Lower lobe of right lung (tissue), 2 donors: Measurements from ENCODE around the gene PLAC9. TPM values are rescaled to one million over a fixed set of nuclear protein-coding genes. Genes with fewer than 3 reads are reported as not detected.

ENCODE experiments used
- ATAC-seq, 2 donors: fragments of 200-7000 bp; cut with Tn5 transposase; one replicate each; pipeline ENCODE4 v1.9.1; 2020 to 2022; ENCODE audit warnings: mild to moderate bottlenecking in 2 of 2, moderate library complexity in 2 of 2
- DNase-seq: peaks from one replicate; pipeline ENCODE4 v3.0.0-alpha.2; 2020
- H3K27ac ChIP-seq: fragments of 200-600 bp; one replicate; pipeline ENCODE4 v1.8.0; 2022
- H3K27me3 ChIP-seq: fragments of 200-600 bp; one replicate; pipeline ENCODE4 v1.8.0; 2022; ENCODE audit warnings: low read depth
- H3K36me3 ChIP-seq: fragments of 200-600 bp; one replicate; pipeline ENCODE4 v1.8.0; 2022; ENCODE audit warnings: mild to moderate bottlenecking
- H3K4me1 ChIP-seq: fragments of 200-600 bp; one replicate; pipeline ENCODE4 v1.8.0; 2022
- H3K4me3 ChIP-seq: fragments of 200-600 bp; one replicate; pipeline ENCODE4 v1.8.0; 2022; ENCODE audit warnings: mild to moderate bottlenecking
- H3K9me3 ChIP-seq: fragments of 200-600 bp; one replicate; pipeline ENCODE4 v1.8.0; 2022
- CTCF ChIP-seq: fragments of 200-600 bp; IDR thresholded peaks from one replicate; pipeline ENCODE4 v1.8.0; 2022; ENCODE audit warnings: antibody characterized with exemption, mild to moderate bottlenecking
- intact Hi-C: fragments of 100-400 bp; cut with DNase I; formaldehyde crosslinking; loops from one replicate; pipeline ENCODE4 v1.11.0; 2022
- total RNA-seq: library from RNA; stranded (reverse); fragmentation: NEBNext Ultra II Directional; extraction: Animal tissue kit (Norgen Biotek cat#: 25700); gene quantifications from one replicate; pipeline ENCODE4 v1.2.1, GENCODE V29; 2021
- donor health status: DM: no; HTN: yes; CAD: no; lungs with severe emphysema.

Gene PLAC9
- total RNA-seq, 1 donor from 2014 or later = 38.0 TPM

GRCh38 chr10:80187060-80187459 lies 54.5 kb downstream of the PLAC9 start:
- intact Hi-C loops = no loop called here
- DNase-seq (no peak), ATAC-seq (no peak)
- H3K4me3 ChIP-seq = no peak overlapping the region
- peak overlapping the region; percentile 61 for H3K27ac ChIP-seq
- H3K9me3 ChIP-seq = no peaks in the 10 kb centered on the region
- H3K27me3 ChIP-seq = no peaks in the 10 kb centered on the region
- peaks cover 95% of the 10 kb centered on the region for H3K4me1 ChIP-seq
- TF ChIP-seq CTCF = no peak
- H3K36me3 ChIP-seq = peaks cover 4% of the 10 kb centered on the region

- Histone ChIP-seq H3K36me3 (peaks cover 4% of the 10 kb centered on the region), H3K27me3 (no peaks in the 10 kb centered on the region), H3K4me1 (peaks cover 96% of the 10 kb centered on the region), H3K9me3 (no peaks in the 10 kb centered on the region), H3K27ac (peak overlapping the region; percentile 61), H3K4me3 (peak overlapping the region; percentile 12)
- intact Hi-C loops = no loop called here
- DNase-seq (peak; percentile 72), ATAC-seq (peak; percentile 64 to 67)
- no peak for TF ChIP-seq CTCF
Observed at GRCh38 chr10:80187465-80188409, 55.2 kb downstream of the PLAC9 start.

GRCh38 chr10:80188713-80189112 lies 56.2 kb downstream of the PLAC9 start:
- TF ChIP-seq CTCF = no peak
- Histone ChIP-seq H3K4me3 (no peak overlapping the region), H3K27me3 (no peaks in the 10 kb centered on the region), H3K27ac (peak overlapping the region; percentile 61), H3K4me1 (peaks cover 97% of the 10 kb centered on the region), H3K9me3 (no peaks in the 10 kb centered on the region), H3K36me3 (no peaks in the 10 kb centered on the region)
- no peak for ATAC-seq
- DNase-seq = no peak
- intact Hi-C loops = no loop called here

GRCh38 chr10:80191589-80192270 lies 59.2 kb downstream of the PLAC9 start:
- no peak overlapping the region for H3K4me3 ChIP-seq
- peak overlapping the region; percentile 99 for H3K27ac ChIP-seq
- no peaks in the 10 kb centered on the region for H3K9me3 ChIP-seq
- H3K27me3 ChIP-seq = no peaks in the 10 kb centered on the region
- no peak for TF ChIP-seq CTCF
- peak in 1 of 2 donors; percentile 42 for ATAC-seq
- intact Hi-C loops = no loop called here
- DNase-seq = peak; percentile 60
- peaks cover 10% of the 10 kb centered on the region for H3K36me3 ChIP-seq
- H3K4me1 ChIP-seq = peaks cover 97% of the 10 kb centered on the region

- H3K4me1 ChIP-seq = peaks cover 97% of the 10 kb centered on the region
- peak overlapping the region; percentile 99 for H3K27ac ChIP-seq
- no peaks in the 10 kb centered on the region for H3K27me3 ChIP-seq
- H3K4me3 ChIP-seq = no peak overlapping the region
- H3K36me3 ChIP-seq = peaks cover 10% of the 10 kb centered on the region
- intact Hi-C loops = no loop called here
- no peak for ATAC-seq
- no peaks in the 10 kb centered on the region for H3K9me3 ChIP-seq
- TF ChIP-seq CTCF = no peak
- DNase-seq = no peak
Observed at GRCh38 chr10:80192553-80192952, 60.0 kb downstream of the PLAC9 start.
